IMR-90 (cell line): Measurements from ENCODE around the gene TBC1D9B.

Experiments used
- ELK1 ChIP-seq: fragments of 150-350 bp; IDR thresholded peaks from 2 replicates; pipeline ENCODE4 v1.6.1; 2016; ENCODE audit warnings: low read depth, mild to moderate bottlenecking, low read length, moderate library complexity, borderline replicate concordance
- MAFK ChIP-seq: IDR thresholded peaks from 2 replicates; pipeline ENCODE4 v1.6.1; 2012; ENCODE audit warnings: low read depth, low read length, improper control_type of control experiment
- MAZ ChIP-seq: IDR thresholded peaks from 2 replicates; pipeline ENCODE4 v1.6.1; 2012; ENCODE audit warnings: low read depth, mild to moderate bottlenecking, low read length, improper control_type of control experiment, moderate library complexity, borderline replicate concordance
- MXI1 ChIP-seq: IDR thresholded peaks from 2 replicates; pipeline ENCODE4 v1.6.1; 2012; ENCODE audit warnings: low read depth, mild to moderate bottlenecking, low read length, moderate library complexity, borderline replicate concordance
- POLR2A ChIP-seq: IDR thresholded peaks from 2 replicates; pipeline ENCODE4 v1.6.1; 2012; ENCODE audit warnings: mild to moderate bottlenecking, low read depth, low read length
- RAD21 ChIP-seq: IDR thresholded peaks from 2 replicates; pipeline ENCODE4 v1.6.1; 2012; ENCODE audit warnings: low read length, improper control_type of control experiment
- RFX5 ChIP-seq: IDR thresholded peaks from 2 replicates; pipeline ENCODE4 v1.8.0; 2012; ENCODE audit warnings: low read depth, mild to moderate bottlenecking, low read length, moderate library complexity
- SMC3 ChIP-seq: fragments of 150-350 bp; IDR thresholded peaks from 2 replicates; pipeline ENCODE4 v1.6.1; 2016; ENCODE audit warnings: low read depth, mild to moderate bottlenecking, antibody characterized with exemption, low read length, moderate library complexity
- USF2 ChIP-seq: fragments of 150-350 bp; IDR thresholded peaks from 2 replicates; pipeline ENCODE4 v1.6.1; 2017; ENCODE audit warnings: mild to moderate bottlenecking, antibody characterized with exemption, low read length, low read depth
- TF ChIP-seq, protein P1 (sequence below): conservative IDR thresholded peaks from 2 replicates; pipeline ENCODE4 v1.5.1; 2012; ENCODE audit warnings: mild to moderate bottlenecking, low read depth, low read length, improper control_type of control experiment

- TF ChIP-seq POLR2A = no peak; the same call in 1 of the 2 replicates
- TF ChIP-seq, protein P1, sequence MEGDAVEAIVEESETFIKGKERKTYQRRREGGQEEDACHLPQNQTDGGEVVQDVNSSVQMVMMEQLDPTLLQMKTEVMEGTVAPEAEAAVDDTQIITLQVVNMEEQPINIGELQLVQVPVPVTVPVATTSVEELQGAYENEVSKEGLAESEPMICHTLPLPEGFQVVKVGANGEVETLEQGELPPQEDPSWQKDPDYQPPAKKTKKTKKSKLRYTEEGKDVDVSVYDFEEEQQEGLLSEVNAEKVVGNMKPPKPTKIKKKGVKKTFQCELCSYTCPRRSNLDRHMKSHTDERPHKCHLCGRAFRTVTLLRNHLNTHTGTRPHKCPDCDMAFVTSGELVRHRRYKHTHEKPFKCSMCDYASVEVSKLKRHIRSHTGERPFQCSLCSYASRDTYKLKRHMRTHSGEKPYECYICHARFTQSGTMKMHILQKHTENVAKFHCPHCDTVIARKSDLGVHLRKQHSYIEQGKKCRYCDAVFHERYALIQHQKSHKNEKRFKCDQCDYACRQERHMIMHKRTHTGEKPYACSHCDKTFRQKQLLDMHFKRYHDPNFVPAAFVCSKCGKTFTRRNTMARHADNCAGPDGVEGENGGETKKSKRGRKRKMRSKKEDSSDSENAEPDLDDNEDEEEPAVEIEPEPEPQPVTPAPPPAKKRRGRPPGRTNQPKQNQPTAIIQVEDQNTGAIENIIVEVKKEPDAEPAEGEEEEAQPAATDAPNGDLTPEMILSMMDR = no peak
- no peak for TF ChIP-seq MAZ
- TF ChIP-seq RFX5 = no peak
- no peak for TF ChIP-seq ELK1
- no peak for TF ChIP-seq USF2
- no peak for TF ChIP-seq MAFK
- no peak for TF ChIP-seq RAD21
- TF ChIP-seq MXI1 = no peak
- no peak for TF ChIP-seq SMC3
These were observed 74.0 kb downstream of the TBC1D9B start for GRCh38 chr5:179833709-179834070.
